Transverse colon (tissue), 4 donors: Measurements from ENCODE around the gene SNED1. TPM values are rescaled to one million over a fixed set of nuclear protein-coding genes. Genes with fewer than 3 reads are reported as not detected.

Experiments
- DNase-seq: peaks from one replicate; pipeline ENCODE4 v3.0.0-alpha.2; 2019
- H3K27ac ChIP-seq, 4 donors: fragments of 200-600 bp; sonication (generic); 2 replicates each; pipeline ENCODE4 v1.5.1; 2016 to 2018; ENCODE audit warnings: inconsistent platforms in 4 of 4
- H3K27me3 ChIP-seq: fragments of 200-600 bp; sonication (generic); 2 replicates; pipeline ENCODE4 v1.5.1; 2017; ENCODE audit warnings: inconsistent platforms
- H3K36me3 ChIP-seq, 4 donors: fragments of 200-600 bp; sonication (generic); 2 replicates each; pipeline ENCODE4 v1.5.1; 2017 to 2019; ENCODE audit warnings: inconsistent platforms in 4 of 4
- H3K4me1 ChIP-seq, 4 donors: fragments of 200-600 bp; sonication (generic); 2 replicates each; pipeline ENCODE4 v1.5.1; 2017 to 2020; ENCODE audit warnings: inconsistent platforms in 4 of 4
- H3K4me3 ChIP-seq, 4 donors: fragments of 200-600 bp; sonication (generic); 1 replicate in 1 of 4; 2 replicates in 3 of 4; pipeline versions ENCODE4 v1.5.1 to v1.6.1; 2017 to 2019; ENCODE audit warnings: inconsistent platforms in 4 of 4
- H3K9me3 ChIP-seq, 2 donors: fragments of 200-600 bp; sonication (generic); 2 replicates each; pipeline ENCODE4 v1.5.1; 2017 to 2019; ENCODE audit warnings: inconsistent platforms in 2 of 2
- CTCF ChIP-seq, 5 experiments: fragments of 200-600 bp in 3 of 5; fragments of 450-650 bp in 2 of 5; sonication (generic) in 3 of 5; IDR thresholded peaks; 1 replicate in 2 of 5; 2 replicates in 3 of 5; pipeline ENCODE4 v1.5.1; 2016 to 2017; ENCODE audit warnings: antibody characterized with exemption in 5 of 5, inconsistent platforms in 3 of 5, mild to moderate bottlenecking in 2 of 5, moderate library complexity in 1 of 5
- EP300 ChIP-seq: sonication (generic); formaldehyde crosslinking; IDR thresholded peaks from one replicate; pipeline ENCODE4 v1.6.1; 2017; ENCODE audit warnings: antibody characterized with exemption, low read depth
- POLR2A ChIP-seq: fragments of 450-650 bp; IDR thresholded peaks from one replicate; pipeline ENCODE4 v1.6.1; 2016; ENCODE audit warnings: antibody characterized with exemption, mild to moderate bottlenecking, moderate library complexity
- POLR2AphosphoS5 ChIP-seq, 3 donors: sonication (generic); formaldehyde crosslinking; IDR thresholded peaks; one replicate each; pipeline ENCODE4 v1.6.1; 2016; ENCODE audit warnings: antibody characterized with exemption in 3 of 3
- WGBS, 2 donors: methylation state at CpG; one replicate each; pipeline ENCODE4 v1.1.5; 2018; ENCODE audit warnings: low coverage in 1 of 2; 5-methylcytosine and 5-hydroxymethylcytosine counted together
- in situ Hi-C, 4 donors: fragments of 200-750 bp; cut with MboI; loops; one replicate each; pipeline versions ENCODE4 v1.15.0 to v1.15.1; 2017; ENCODE audit warnings: low sequenced_read_pairs in 3 of 4, low pct_ligation_motif_present in 1 of 4, low pct_unique_long_range_greater_than_20kb in 1 of 4
- intact Hi-C: fragments of 100-400 bp; cut with DNase I; formaldehyde crosslinking; loops from one replicate; pipeline ENCODE4 v1.15.1; 2023; ENCODE audit warnings: low total_unique reads
- total RNA-seq, 4 donors: library from RNA; depleted of rRNA; stranded (reverse); fragments of >200 nt; gene quantifications; one replicate each; pipeline ENCODE4 v1.1.0, GENCODE V29; 2016

Gene SNED1
- total RNA-seq, 4 donors from 2014 or later = 8.2 to 65.5 (median 30.0) TPM

DNA sequence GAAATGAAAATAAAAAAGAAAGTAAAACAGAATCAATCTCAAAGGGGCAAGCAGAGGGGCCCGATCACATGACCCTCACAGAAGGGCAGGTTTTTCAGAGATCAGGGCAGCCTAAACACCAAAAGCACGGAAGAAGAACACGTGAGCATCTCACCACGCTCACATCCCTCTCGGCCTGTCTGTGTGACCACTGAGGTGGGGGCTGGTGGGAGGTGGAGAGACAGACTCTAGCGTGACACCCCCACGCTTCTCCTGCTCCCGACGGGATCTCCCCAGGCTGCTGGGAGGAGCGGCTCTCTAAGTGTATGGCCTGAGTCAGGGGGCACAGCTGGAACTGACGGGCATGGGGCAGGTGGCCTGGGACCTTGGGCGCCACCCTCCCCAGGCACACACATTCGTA lies 127.2 kb downstream of the SNED1 start:
- Histone ChIP-seq H3K27me3 (no peaks in the 10 kb centered on the region), H3K9me3 (no peaks in the 10 kb centered on the region), H3K27ac (no peak overlapping the region), H3K36me3 (no peaks in the 10 kb centered on the region), H3K4me3 (no peak overlapping the region), H3K4me1 (no peaks in the 10 kb centered on the region)
- in situ Hi-C loops = no loop called here
- no peak for DNase-seq
- no peak for TF ChIP-seq EP300
- no peak for TF ChIP-seq POLR2AphosphoS5 (IDR thresholded peaks at IDR 0.05)
- TF ChIP-seq POLR2A = no peak
- no peak for TF ChIP-seq CTCF (IDR thresholded peaks at IDR 0.05)
- intact Hi-C loops = no loop called here
- WGBS, 2 donors = 75 to 87% methylated on average over 5 to 12 of the region's 13 CpGs

- intact Hi-C loops = no loop called here
- no peak for TF ChIP-seq CTCF (IDR thresholded peaks at IDR 0.05)
- no peak for TF ChIP-seq POLR2AphosphoS5 (IDR thresholded peaks at IDR 0.05)
- TF ChIP-seq EP300 = no peak
- TF ChIP-seq POLR2A = no peak
These were observed 127.8 kb downstream of the SNED1 start for GRCh38 chr2:241126201-241126611.

DNA sequence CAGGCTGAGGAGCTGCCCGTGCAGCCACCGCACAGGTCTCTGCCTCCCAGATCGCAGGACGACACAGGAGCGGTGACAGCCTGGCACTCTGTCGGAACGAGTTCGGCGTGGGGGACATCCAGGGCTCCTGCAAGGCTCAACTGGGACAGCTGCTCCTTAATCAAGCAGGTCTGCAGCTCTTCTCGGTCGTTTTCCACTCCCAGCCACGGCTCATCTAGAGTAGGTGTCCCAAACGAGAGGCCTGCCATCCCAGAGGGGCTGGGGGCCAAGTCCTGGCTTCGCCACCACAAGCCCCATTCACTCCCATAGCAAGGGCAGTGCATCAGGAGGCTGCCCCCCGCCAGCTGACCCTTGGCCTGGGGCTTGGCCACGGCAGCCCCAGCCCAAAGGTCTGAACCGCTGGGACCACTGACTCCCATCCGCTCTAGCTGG lies 128.4 kb downstream of the SNED1 start:
- Histone ChIP-seq H3K27ac (no peak overlapping the region), H3K27me3 (no peaks in the 10 kb centered on the region), H3K4me1 (no peaks in the 10 kb centered on the region), H3K9me3 (no peaks in the 10 kb centered on the region), H3K36me3 (no peaks in the 10 kb centered on the region), H3K4me3 (no peak overlapping the region)
- 95% methylated on average over 18 of the region's 18 CpGs; no CpG with 5 or more reads in 1 of the 2 donors for WGBS, 2 donors
- TF ChIP-seq POLR2A = no peak
- TF ChIP-seq POLR2AphosphoS5 (IDR thresholded peaks at IDR 0.05) = no peak
- TF ChIP-seq EP300 = no peak
- in situ Hi-C loops (no loop called here), intact Hi-C loops (no loop called here)
- no peak for DNase-seq

More at GRCh38 chr2:241126201-241126611, 127.8 kb downstream of the SNED1 start:
- Histone ChIP-seq H3K9me3 (no peaks in the 10 kb centered on the region), H3K36me3 (no peaks in the 10 kb centered on the region), H3K4me3 (no peak overlapping the region), H3K4me1 (no peaks in the 10 kb centered on the region), H3K27ac (no peak overlapping the region), H3K27me3 (no peaks in the 10 kb centered on the region)
- in situ Hi-C loops = no loop called here
- DNase-seq = no peak
- WGBS, 2 donors = 94% methylated on average over 20 of the region's 21 CpGs; no CpG with 5 or more reads in 1 of the 2 donors

DNA sequence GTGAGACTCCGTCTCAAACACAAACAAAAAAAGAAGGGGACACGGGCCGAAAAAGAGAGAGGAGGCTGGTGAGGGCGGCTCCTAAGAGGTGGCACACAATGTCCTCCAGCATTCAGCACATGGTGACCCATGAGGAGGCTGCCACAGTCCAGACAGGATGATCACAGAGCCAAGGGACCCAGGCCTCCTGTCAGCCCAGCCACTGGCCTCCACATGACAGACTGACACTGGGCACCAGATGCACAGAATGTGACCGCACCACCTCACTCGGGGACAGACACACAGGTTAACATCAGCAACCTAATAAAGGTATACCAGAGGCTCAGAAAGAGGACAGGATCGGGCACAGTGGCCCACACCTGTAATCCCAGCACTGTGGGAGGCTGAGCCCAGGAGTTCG lies 129.8 kb downstream of the SNED1 start:
- H3K4me3 ChIP-seq = no peak overlapping the region
- 93% methylated on average over 8 of the region's 8 CpGs; no CpG with 5 or more reads in 1 of the 2 donors for WGBS, 2 donors
- H3K27ac ChIP-seq = no peak overlapping the region
- TF ChIP-seq POLR2A (no peak), EP300 (no peak), POLR2AphosphoS5 (IDR thresholded peaks at IDR 0.05) (no peak), CTCF (IDR thresholded peaks at IDR 0.05) (no peak)
- H3K9me3 ChIP-seq = no peaks in the 10 kb centered on the region
- in situ Hi-C loops (no loop called here), intact Hi-C loops (no loop called here)
- no peaks in the 10 kb centered on the region for H3K36me3 ChIP-seq
- DNase-seq = no peak
- H3K4me1 ChIP-seq = no peaks in the 10 kb centered on the region
- no peaks in the 10 kb centered on the region for H3K27me3 ChIP-seq
